Astrocyte (in vitro differentiated cells and primary cell): ENCODE data around the gene EPHB1. TPM values are rescaled to one million over a fixed set of nuclear protein-coding genes. Genes with fewer than 3 reads are reported as not detected.

Source experiments
- DNase-seq: peaks from one replicate; pipeline ENCODE4 v3.0.0-alpha.2; 2010; ENCODE audit warnings: low read depth
- FAIRE-seq: peaks from 2 replicates; lab custom pipeline; 2011; peaks lifted over from hg19 to GRCh38; lab: Jason Lieb, UNC
- H2AFZ ChIP-seq: 2 replicates; pipeline ENCODE4 v1.6.0; 2012; ENCODE audit warnings: low read depth, low read length, inconsistent platforms
- H3K27ac ChIP-seq: 2 replicates; pipeline ENCODE4 v1.5.1; 2011; ENCODE audit warnings: low read depth, low read length, inconsistent platforms
- H3K27me3 ChIP-seq: 2 replicates; pipeline ENCODE4 v1.6.0; 2011; ENCODE audit warnings: low read length, inconsistent platforms; ENCODE audit not compliant: insufficient read depth
- H3K36me3 ChIP-seq: 2 replicates; pipeline ENCODE4 v1.5.1; 2011; ENCODE audit warnings: low read length, inconsistent platforms; ENCODE audit not compliant: insufficient read depth
- H3K4me1 ChIP-seq: 2 replicates; pipeline ENCODE4 v1.5.1; 2011; ENCODE audit warnings: low read length, inconsistent platforms; ENCODE audit not compliant: insufficient read depth
- H3K4me2 ChIP-seq: 2 replicates; pipeline ENCODE4 v1.6.0; 2012; ENCODE audit warnings: low read length, inconsistent platforms
- H3K4me3 ChIP-seq: 2 replicates; pipeline ENCODE4 v1.5.1; 2011; ENCODE audit warnings: low read depth, mild to moderate bottlenecking, low read length, inconsistent platforms; ENCODE audit not compliant: insufficient read depth
- H3K79me2 ChIP-seq: 2 replicates; pipeline ENCODE4 v1.6.0; 2012; ENCODE audit warnings: mild to moderate bottlenecking, low read length, inconsistent platforms; ENCODE audit not compliant: insufficient read depth
- H3K9ac ChIP-seq: 2 replicates; pipeline ENCODE4 v1.6.0; 2012; ENCODE audit warnings: mild to moderate bottlenecking, low read length, inconsistent platforms
- H3K9me3 ChIP-seq: 2 replicates; pipeline ENCODE4 v1.5.1; 2012; ENCODE audit warnings: low read depth, mild to moderate bottlenecking, low read length, inconsistent platforms; ENCODE audit not compliant: insufficient read depth
- H4K20me1 ChIP-seq: 2 replicates; pipeline ENCODE4 v1.6.0; 2012; ENCODE audit warnings: low read length, inconsistent platforms; ENCODE audit not compliant: insufficient read depth
- H3K27ac Mint-ChIP-seq: one replicate; pipeline ENCODE4 v1.8.0; 2021; ENCODE audit warnings: mild to moderate bottlenecking, mixed read lengths; ENCODE audit not compliant: unreplicated experiment
- H3K27me3 Mint-ChIP-seq: one replicate; pipeline ENCODE4 v1.8.0; 2021; ENCODE audit warnings: low read depth, mixed read lengths; ENCODE audit not compliant: unreplicated experiment
- H3K36me3 Mint-ChIP-seq: one replicate; pipeline ENCODE4 v1.8.0; 2021; ENCODE audit warnings: low read depth, mixed read lengths; ENCODE audit not compliant: unreplicated experiment
- H3K4me1 Mint-ChIP-seq: one replicate; pipeline ENCODE4 v1.8.0; 2021; ENCODE audit warnings: low read depth, mixed read lengths; ENCODE audit not compliant: unreplicated experiment
- H3K4me3 Mint-ChIP-seq: one replicate; pipeline ENCODE4 v1.8.0; 2021; ENCODE audit warnings: mild to moderate bottlenecking, moderate library complexity, mixed read lengths; ENCODE audit not compliant: unreplicated experiment
- H3K9me3 Mint-ChIP-seq: one replicate; pipeline ENCODE4 v1.8.0; 2021; ENCODE audit warnings: mild to moderate bottlenecking, mixed read lengths; ENCODE audit not compliant: unreplicated experiment
- CTCF ChIP-seq: IDR thresholded peaks from 2 replicates; pipeline ENCODE4 v1.5.1; 2011; ENCODE audit warnings: low read depth, mild to moderate bottlenecking, inconsistent platforms, low read length, moderate library complexity; ENCODE audit not compliant: insufficient read depth
- EZH2 ChIP-seq: IDR thresholded peaks from 2 replicates; pipeline ENCODE4 v1.6.1; 2012; ENCODE audit warnings: mild to moderate bottlenecking, low read length, inconsistent platforms; ENCODE audit not compliant: insufficient read depth
- total RNA-seq: library from RNA; stranded (reverse); gene quantifications from 2 replicates; pipeline ENCODE4 v1.2.1, GENCODE V29; 2021

The EPHB1 gene
- total RNA-seq, 1 donor from 2014 or later: 4.1 TPM

GRCh38 chr3:134886991-134887390, 91.9 kb downstream of the EPHB1 start:
- H3K4me2 ChIP-seq: no peak overlapping the region
- no peaks in the 10 kb centered on the region for H3K79me2 ChIP-seq
- DNase-seq (no peak), FAIRE-seq (no peak)
- H3K27ac ChIP-seq: no peak overlapping the region
- no peaks in the 10 kb centered on the region for H3K27me3 ChIP-seq
- no peak overlapping the region for H3K4me3 ChIP-seq
- no peak overlapping the region for H3K27ac Mint-ChIP-seq
- no peaks in the 10 kb centered on the region for H4K20me1 ChIP-seq
- H3K9me3 Mint-ChIP-seq: peaks cover 1% of the 10 kb centered on the region
- peaks cover 6% of the 10 kb centered on the region for H3K4me1 ChIP-seq
- no peaks in the 10 kb centered on the region for H3K9me3 ChIP-seq
- H3K4me1 Mint-ChIP-seq: peaks cover 8% of the 10 kb centered on the region
- H3K36me3 Mint-ChIP-seq: no peaks in the 10 kb centered on the region
- H3K27me3 Mint-ChIP-seq: peaks cover 5% of the 10 kb centered on the region
- no peak overlapping the region for H2AFZ ChIP-seq
- no peak for TF ChIP-seq CTCF
- no peak for TF ChIP-seq EZH2
- H3K9ac ChIP-seq: no peak overlapping the region
- H3K36me3 ChIP-seq: no peaks in the 10 kb centered on the region
- H3K4me3 Mint-ChIP-seq: no peak overlapping the region

- no peak overlapping the region for H3K9ac ChIP-seq
These were observed 92.5 kb downstream of the EPHB1 start for GRCh38 chr3:134887536-134887935.

More at GRCh38 chr3:134887536-134887935, 92.5 kb downstream of the EPHB1 start:
- Histone ChIP-seq H3K27me3 (no peaks in the 10 kb centered on the region), H3K4me2 (no peak overlapping the region), H3K79me2 (no peaks in the 10 kb centered on the region), H2AFZ (no peak overlapping the region), H3K4me3 (no peak overlapping the region), H3K9me3 (no peaks in the 10 kb centered on the region), H3K27ac (no peak overlapping the region), H3K4me1 (peaks cover 6% of the 10 kb centered on the region), H4K20me1 (no peaks in the 10 kb centered on the region), H3K36me3 (no peaks in the 10 kb centered on the region)
- H3K4me3 Mint-ChIP-seq: no peak overlapping the region
- peaks cover 7% of the 10 kb centered on the region for H3K27me3 Mint-ChIP-seq
- TF ChIP-seq CTCF: no peak
- TF ChIP-seq EZH2: no peak
- DNase-seq: no peak
- H3K36me3 Mint-ChIP-seq: no peaks in the 10 kb centered on the region
- no peak overlapping the region for H3K27ac Mint-ChIP-seq
- no peak for FAIRE-seq
- H3K4me1 Mint-ChIP-seq: peaks cover 8% of the 10 kb centered on the region
- peaks cover 4% of the 10 kb centered on the region for H3K9me3 Mint-ChIP-seq
